GM18861 (cell line): ENCODE results near the gene ENTREP1.

Experiments
- ATAC-seq: cut with Tn5 transposase; IDR thresholded peaks from one replicate; pipeline ENCODE4 v1.9.1; 2021; ENCODE audit not compliant: unreplicated experiment

Gene ENTREP1

GRCh38 chr9:69317894-69318293, 7.1 kb upstream of the ENTREP1 start:
- ATAC-seq = peak; percentile 95

GRCh38 chr9:69319324-69320025, 5.5 kb upstream of the ENTREP1 start:
- ATAC-seq = no peak

GRCh38 chr9:69322256-69322655, 2.8 kb upstream of the ENTREP1 start:
- ATAC-seq = no peak

- ATAC-seq = no peak
These were observed 1.2 kb upstream of the ENTREP1 start for GRCh38 chr9:69323861-69324260.

GRCh38 chr9:69325409-69326212, 596 bp downstream of the ENTREP1 start:
- peak; percentile 18 for ATAC-seq

- no peak for ATAC-seq
These were observed 1.2 kb downstream of the ENTREP1 start for GRCh38 chr9:69326261-69326660.

GRCh38 chr9:69330580-69330979, 5.6 kb downstream of the ENTREP1 start:
- no peak for ATAC-seq

- ATAC-seq = no peak
These were observed 6.4 kb downstream of the ENTREP1 start for GRCh38 chr9:69331444-69331843.

GRCh38 chr9:69332067-69332685, 7.2 kb downstream of the ENTREP1 start:
- ATAC-seq = no peak

- ATAC-seq = no peak
These were observed 8.7 kb downstream of the ENTREP1 start for GRCh38 chr9:69333716-69334115.

GRCh38 chr9:69334317-69334716, 9.3 kb downstream of the ENTREP1 start:
- ATAC-seq = no peak

- ATAC-seq = no peak
These were observed 14.6 kb downstream of the ENTREP1 start for GRCh38 chr9:69339620-69340019.

- no peak for ATAC-seq
These were observed 15.6 kb downstream of the ENTREP1 start for GRCh38 chr9:69340631-69341030.

- no peak for ATAC-seq
These were observed 17.8 kb downstream of the ENTREP1 start for GRCh38 chr9:69342769-69343168.

- ATAC-seq = no peak
These were observed 19.4 kb downstream of the ENTREP1 start for GRCh38 chr9:69344459-69344858.

GRCh38 chr9:69346596-69347390, 21.8 kb downstream of the ENTREP1 start:
- ATAC-seq = no peak

GRCh38 chr9:69347607-69348006, 22.6 kb downstream of the ENTREP1 start:
- ATAC-seq = no peak

- ATAC-seq = no peak
These were observed 26.2 kb downstream of the ENTREP1 start for GRCh38 chr9:69351227-69351626.

- ATAC-seq = no peak
These were observed 30.2 kb downstream of the ENTREP1 start for GRCh38 chr9:69355232-69355631.

GRCh38 chr9:69357030-69357775, 32.2 kb downstream of the ENTREP1 start:
- ATAC-seq = no peak
